ENCODE measurements around the gene CNTN4.

The CNTN4 gene

GRCh38 chr3:2706144-2706835, 607.6 kb downstream of the CNTN4 start:
- TF ChIP-seq CTCF (IDR thresholded peaks at IDR 0.05; ENCODE audit: low read depth, low read length, missing control alignments) = no peak
- H3K4me3 ChIP-seq (ENCODE audit: low read depth, low read length) = no peak overlapping the region

GRCh38 chr3:2706836-2707210, 608.2 kb downstream of the CNTN4 start:
- TF ChIP-seq CTCF (IDR thresholded peaks at IDR 0.05; ENCODE audit: low read depth, low read length, missing control alignments) = no peak
- H3K4me3 ChIP-seq (ENCODE audit: low read depth, low read length) = no peak overlapping the region
- no peak for DNase-seq (ENCODE audit: low read depth)

More at GRCh38 chr3:2706144-2706835, 607.6 kb downstream of the CNTN4 start:
- DNase-seq (ENCODE audit: low read depth) = no peak

DNA sequence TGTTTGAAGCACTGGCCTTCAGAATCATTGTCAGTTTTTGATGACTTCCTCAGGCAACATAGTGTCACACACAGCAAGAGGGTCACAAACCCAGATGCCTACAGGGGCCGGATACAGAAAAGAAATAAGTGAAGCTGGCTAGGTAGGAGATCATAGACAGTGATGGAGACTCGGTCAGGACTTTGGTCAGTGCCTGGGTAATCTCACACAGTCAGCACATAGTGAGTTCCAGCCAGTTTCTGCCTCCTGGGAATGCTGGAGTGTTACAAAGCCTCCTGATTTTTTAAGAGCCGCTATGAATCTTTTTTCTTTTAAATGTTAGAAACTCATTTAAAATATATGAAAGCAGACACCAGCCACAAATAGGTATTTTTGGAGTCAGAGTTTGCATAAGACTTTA, 612.4 kb downstream of the CNTN4 start:
- no peak for TF ChIP-seq CTCF (IDR thresholded peaks at IDR 0.05; ENCODE audit: low read depth, low read length, missing control alignments)
- no peak for DNase-seq (ENCODE audit: low read depth)

DNA sequence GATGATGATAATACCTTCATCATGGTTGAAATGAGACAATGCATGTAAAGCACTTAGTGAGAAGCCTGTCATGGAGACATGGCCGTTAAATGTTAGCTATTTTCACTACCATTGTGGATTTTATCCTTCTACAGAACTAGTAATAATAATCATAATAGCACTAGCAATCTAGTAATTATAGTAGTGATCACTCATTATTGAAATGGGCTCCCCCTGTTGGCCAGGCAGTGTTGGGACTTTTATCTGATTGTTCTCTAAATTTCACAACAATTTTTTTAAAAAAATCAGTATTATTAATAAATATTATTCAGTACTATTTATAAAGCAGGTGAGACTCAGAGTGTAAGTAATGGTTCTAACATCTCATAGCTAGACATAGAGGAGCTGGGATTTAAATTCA, 615.3 kb downstream of the CNTN4 start:
- H3K4me3 ChIP-seq (ENCODE audit: low read depth, low read length) = no peak overlapping the region
- TF ChIP-seq CTCF (IDR thresholded peaks at IDR 0.05; ENCODE audit: low read depth, low read length, missing control alignments) = peak; percentile 30
- DNase-seq (ENCODE audit: low read depth) = no peak

More for the DNA sequence above, 612.4 kb downstream of the CNTN4 start:
- no peak overlapping the region for H3K4me3 ChIP-seq (ENCODE audit: low read depth, low read length)

GRCh38 chr3:2714834-2715233, 616.2 kb downstream of the CNTN4 start:
- DNase-seq (ENCODE audit: low read depth) = no peak
- TF ChIP-seq CTCF (IDR thresholded peaks at IDR 0.05; ENCODE audit: low read depth, low read length, missing control alignments) = no peak
- no peak overlapping the region for H3K4me3 ChIP-seq (ENCODE audit: low read depth, low read length)

DNA sequence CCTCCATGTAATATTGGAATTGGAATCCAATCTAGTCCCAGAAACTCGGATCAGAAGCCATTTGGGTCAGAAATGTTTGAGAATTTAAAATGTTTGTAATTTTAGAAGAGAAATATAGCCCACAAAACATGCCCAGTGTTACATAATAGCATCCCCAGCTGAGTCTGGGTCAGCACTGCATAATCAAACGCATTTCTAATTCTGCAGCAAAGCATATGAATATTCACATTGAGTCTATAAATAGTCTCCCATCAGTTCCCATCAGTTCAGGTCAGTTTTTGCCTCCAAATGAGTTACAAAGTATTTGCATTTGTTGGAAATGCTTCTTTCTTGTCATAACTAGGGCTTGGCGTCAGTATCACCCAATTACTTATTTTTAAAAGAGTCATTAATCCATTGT, 628.4 kb downstream of the CNTN4 start:
- no peak for TF ChIP-seq CTCF (IDR thresholded peaks at IDR 0.05; ENCODE audit: low read depth, low read length, missing control alignments)
- no peak overlapping the region for H3K4me3 ChIP-seq (ENCODE audit: low read depth, low read length)
- no peak for DNase-seq (ENCODE audit: low read depth)
